Measurements from ENCODE around the gene USP9Y.

DNA sequence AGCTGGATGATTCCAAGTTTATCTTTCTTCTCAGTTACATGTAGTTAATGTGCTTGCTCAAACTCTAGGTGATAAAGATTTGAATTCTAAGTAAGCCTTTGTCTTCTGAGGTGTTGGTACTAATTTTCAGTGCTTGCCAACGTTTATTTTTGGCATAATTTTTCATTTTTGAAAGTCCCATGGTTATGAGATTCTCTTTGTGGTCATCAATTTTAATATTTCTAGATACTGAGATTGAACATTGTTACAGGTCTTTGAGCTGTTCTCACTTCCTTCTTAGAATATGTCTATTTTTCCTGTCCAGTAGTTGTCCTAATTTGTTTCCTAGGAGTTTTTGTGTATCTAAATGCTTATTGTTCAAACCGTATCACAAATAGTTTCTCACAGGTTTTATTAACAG is 40.4 kb downstream of the USP9Y start:
- TF ChIP-seq ZNF70 (CRISPR knock-in tag; IDR thresholded peaks at IDR 0.05) = no peak
- no peak for TF ChIP-seq SNAI2 (CRISPR knock-in tag; IDR thresholded peaks at IDR 0.05)
- no peak for TF ChIP-seq OSR1 (CRISPR knock-in tag; IDR thresholded peaks at IDR 0.05)
- no peak for TF ChIP-seq CREB5 (CRISPR knock-in tag; IDR thresholded peaks at IDR 0.05; ENCODE audit: low read depth)
- no peak for TF ChIP-seq POU6F1 (CRISPR knock-in tag; IDR thresholded peaks at IDR 0.05; ENCODE audit: borderline replicate concordance, low read depth)

Data from SK-N-SH treated with all-trans-retinoic acid at 6 μM for 48 hours (cell line).